ENCODE results near the gene MITF. TPM values are rescaled to one million over a fixed set of nuclear protein-coding genes. Genes with fewer than 3 reads are reported as not detected.

Gene MITF
- total and polyA plus RNA-seq, 10 donors: 0.83 to 11.9 (median 6.2) TPM

DNA sequence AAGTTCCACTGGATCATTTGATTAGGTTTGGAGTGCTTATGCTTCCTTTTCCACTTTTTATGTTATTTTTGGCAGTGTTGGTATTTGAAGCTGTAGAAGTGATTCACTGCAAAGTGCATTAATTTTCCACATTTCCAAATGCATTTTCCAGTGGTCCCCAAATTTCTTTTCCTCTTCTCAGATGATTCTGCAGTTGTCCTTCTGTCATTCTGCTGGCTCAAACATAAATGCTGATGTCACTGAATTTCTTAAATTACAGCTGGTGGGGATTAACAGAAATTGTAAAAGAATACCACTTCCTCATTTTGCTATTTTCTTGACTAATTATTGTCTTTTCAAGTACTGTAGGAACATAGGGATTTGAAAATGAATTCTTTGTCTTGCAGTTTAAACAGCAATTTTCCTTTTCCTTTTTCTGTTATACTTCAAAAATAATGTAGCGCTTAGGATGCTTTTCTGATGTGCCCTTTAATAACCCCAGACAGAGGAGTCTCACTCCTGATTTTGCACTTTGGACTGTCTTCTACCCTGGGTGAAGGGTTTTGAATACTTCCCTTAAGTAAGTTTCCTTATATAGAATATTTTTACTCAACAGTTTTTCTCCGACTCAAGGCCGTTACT is 25.0 kb downstream of the MITF start:
- 32 to 50% (median 37%) methylated on average over 3 of the region's 3 CpGs for WGBS, 5 donors
- H3K4me3 ChIP-seq: no peak overlapping the region
- intact Hi-C loops (cut with DNase I; ENCODE audit: low total_unique reads): no loop called here
- H3K36me3 ChIP-seq: no peaks in the 10 kb centered on the region
- H3K4me1 ChIP-seq: peaks cover 0 to 16% (median 9%) of the 10 kb centered on the region in 6 donors
- no peak for DNase-seq
- no peaks in the 10 kb centered on the region for H3K27me3 ChIP-seq (replicated peaks in 1 of 7)
- H3K27ac ChIP-seq: peak overlapping the region in 5 of 8 donors; percentile 16 to 63 (median 41)
- H3K9me3 ChIP-seq: no peaks in the 10 kb centered on the region
- TF ChIP-seq, protein P1, sequence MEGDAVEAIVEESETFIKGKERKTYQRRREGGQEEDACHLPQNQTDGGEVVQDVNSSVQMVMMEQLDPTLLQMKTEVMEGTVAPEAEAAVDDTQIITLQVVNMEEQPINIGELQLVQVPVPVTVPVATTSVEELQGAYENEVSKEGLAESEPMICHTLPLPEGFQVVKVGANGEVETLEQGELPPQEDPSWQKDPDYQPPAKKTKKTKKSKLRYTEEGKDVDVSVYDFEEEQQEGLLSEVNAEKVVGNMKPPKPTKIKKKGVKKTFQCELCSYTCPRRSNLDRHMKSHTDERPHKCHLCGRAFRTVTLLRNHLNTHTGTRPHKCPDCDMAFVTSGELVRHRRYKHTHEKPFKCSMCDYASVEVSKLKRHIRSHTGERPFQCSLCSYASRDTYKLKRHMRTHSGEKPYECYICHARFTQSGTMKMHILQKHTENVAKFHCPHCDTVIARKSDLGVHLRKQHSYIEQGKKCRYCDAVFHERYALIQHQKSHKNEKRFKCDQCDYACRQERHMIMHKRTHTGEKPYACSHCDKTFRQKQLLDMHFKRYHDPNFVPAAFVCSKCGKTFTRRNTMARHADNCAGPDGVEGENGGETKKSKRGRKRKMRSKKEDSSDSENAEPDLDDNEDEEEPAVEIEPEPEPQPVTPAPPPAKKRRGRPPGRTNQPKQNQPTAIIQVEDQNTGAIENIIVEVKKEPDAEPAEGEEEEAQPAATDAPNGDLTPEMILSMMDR (IDR thresholded peaks at IDR 0.05 in 8 of 11, conservative IDR thresholded peaks at IDR 0.05 in 3 of 11): no peak
- TF ChIP-seq POLR2A (IDR thresholded peaks at IDR 0.05): no peak
- no peak for TF ChIP-seq POLR2AphosphoS5 (IDR thresholded peaks at IDR 0.05)

DNA sequence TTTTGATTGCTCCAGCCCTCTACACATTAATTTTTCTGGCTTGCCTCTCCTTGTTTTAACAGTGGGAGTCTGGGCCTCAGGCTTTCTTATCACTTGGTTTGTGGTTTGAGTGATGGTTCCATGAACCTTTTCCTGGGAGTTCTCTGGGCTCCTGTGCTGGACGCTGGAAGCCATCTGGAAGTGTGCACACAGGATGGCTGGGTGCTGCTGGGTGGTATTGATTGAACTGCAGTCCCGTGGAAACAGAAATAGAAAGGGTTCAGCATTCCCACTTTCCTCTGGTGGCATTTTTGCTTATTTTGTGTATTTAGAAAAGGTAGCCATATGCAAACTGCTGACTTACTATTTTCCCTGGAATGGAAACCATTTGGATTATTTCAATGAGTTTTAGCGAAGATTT is 25.6 kb downstream of the MITF start:
- no peaks in the 10 kb centered on the region for H3K9me3 ChIP-seq
- DNase-seq: no peak

DNA sequence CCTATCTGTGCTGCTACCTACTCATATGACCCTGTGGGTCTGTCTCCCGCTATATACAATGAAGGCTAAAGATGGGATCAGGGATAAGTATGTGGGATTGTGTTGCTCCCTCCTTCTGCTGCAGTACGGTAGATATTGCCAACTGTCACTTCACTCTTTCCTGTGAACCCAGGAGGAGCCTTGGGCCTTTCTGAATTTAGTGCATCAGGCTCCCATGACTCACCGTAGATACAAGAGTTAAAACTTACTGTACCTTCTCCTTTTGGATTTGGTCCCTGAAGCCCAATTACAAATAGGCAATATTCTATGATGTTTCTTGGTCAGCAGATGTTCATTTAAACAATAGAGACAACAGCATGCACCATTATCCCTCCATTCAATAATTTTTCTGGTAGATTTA is 27.4 kb downstream of the MITF start:
- DNase-seq: no peak
- intact Hi-C loops (cut with DNase I; ENCODE audit: low total_unique reads): no loop called here
- Histone ChIP-seq H3K27me3 (replicated peaks in 1 of 7) (no peaks in the 10 kb centered on the region), H3K27ac (no peak overlapping the region), H3K36me3 (no peaks in the 10 kb centered on the region), H3K9me3 (no peaks in the 10 kb centered on the region), H3K4me3 (no peak overlapping the region), H3K4me1 (peaks cover 0 to 16% (median 9%) of the 10 kb centered on the region in 6 donors)
- TF ChIP-seq POLR2AphosphoS5 (IDR thresholded peaks at IDR 0.05) (no peak), POLR2A (IDR thresholded peaks at IDR 0.05) (no peak)
- TF ChIP-seq, protein P1 (IDR thresholded peaks at IDR 0.05 in 8 of 11, conservative IDR thresholded peaks at IDR 0.05 in 3 of 11): no peak
- 72 to 92% (median 82%) methylated on average over 3 of the region's 3 CpGs for WGBS, 5 donors

More for the DNA sequence above, 25.6 kb downstream of the MITF start:
- TF ChIP-seq, protein P1 (IDR thresholded peaks at IDR 0.05 in 8 of 11, conservative IDR thresholded peaks at IDR 0.05 in 3 of 11): no peak
- no peak for TF ChIP-seq POLR2A (IDR thresholded peaks at IDR 0.05)
- no peak for TF ChIP-seq POLR2AphosphoS5 (IDR thresholded peaks at IDR 0.05)
- no peaks in the 10 kb centered on the region for H3K27me3 ChIP-seq (replicated peaks in 1 of 7)
- peaks cover 0 to 16% (median 9%) of the 10 kb centered on the region in 6 donors for H3K4me1 ChIP-seq
- peak overlapping the region in 5 of 8 donors; percentile 16 to 63 (median 41) for H3K27ac ChIP-seq
- 67 to 86% (median 73%) methylated on average over 3 of the region's 3 CpGs for WGBS, 5 donors
- intact Hi-C loops (cut with DNase I; ENCODE audit: low total_unique reads): no loop called here
- no peak overlapping the region for H3K4me3 ChIP-seq
- no peaks in the 10 kb centered on the region for H3K36me3 ChIP-seq

DNA sequence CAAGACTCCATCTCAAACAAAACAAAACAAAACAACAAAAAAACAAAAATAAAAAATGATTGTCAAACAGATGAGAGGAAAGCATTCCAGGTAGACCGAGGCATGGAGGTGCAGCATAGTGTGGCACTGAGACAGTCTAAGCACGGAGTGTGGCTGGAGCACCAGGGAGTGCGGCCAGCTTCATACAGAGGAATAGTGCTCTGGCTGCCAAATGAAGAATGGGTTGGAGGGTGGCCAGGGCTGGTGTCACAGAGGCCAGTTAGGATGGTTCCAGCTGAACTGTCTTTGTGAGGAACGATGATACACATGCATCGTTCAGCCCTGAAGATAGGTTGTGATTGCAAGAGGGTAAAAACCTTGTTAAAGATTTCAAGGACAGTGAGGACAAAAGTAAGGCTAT is 28.3 kb downstream of the MITF start:
- no peak overlapping the region for H3K27ac ChIP-seq
- no peaks in the 10 kb centered on the region for H3K36me3 ChIP-seq
- H3K27me3 ChIP-seq (replicated peaks in 1 of 7): no peaks in the 10 kb centered on the region
- H3K4me1 ChIP-seq: peaks cover 0 to 16% (median 7%) of the 10 kb centered on the region in 6 donors
- WGBS, 5 donors: 79 to 90% (median 85%) methylated on average over 5 of the region's 5 CpGs
- no peak for DNase-seq
- intact Hi-C loops (cut with DNase I; ENCODE audit: low total_unique reads): no loop called here
- TF ChIP-seq, protein P1 (IDR thresholded peaks at IDR 0.05 in 8 of 11, conservative IDR thresholded peaks at IDR 0.05 in 3 of 11): no peak
- TF ChIP-seq POLR2A (IDR thresholded peaks at IDR 0.05): no peak
- no peak for TF ChIP-seq POLR2AphosphoS5 (IDR thresholded peaks at IDR 0.05)
- no peak overlapping the region for H3K4me3 ChIP-seq
- no peaks in the 10 kb centered on the region for H3K9me3 ChIP-seq

Data from spleen (tissue), 11 donors.